ENCODE measurements around the gene PPARG.
"Not testable (repeated sequence)": the region's sequence is repeated elsewhere in the genome, so short reads cannot be mapped to it uniquely, and the experiment has no call there.

The PPARG gene

DNA sequence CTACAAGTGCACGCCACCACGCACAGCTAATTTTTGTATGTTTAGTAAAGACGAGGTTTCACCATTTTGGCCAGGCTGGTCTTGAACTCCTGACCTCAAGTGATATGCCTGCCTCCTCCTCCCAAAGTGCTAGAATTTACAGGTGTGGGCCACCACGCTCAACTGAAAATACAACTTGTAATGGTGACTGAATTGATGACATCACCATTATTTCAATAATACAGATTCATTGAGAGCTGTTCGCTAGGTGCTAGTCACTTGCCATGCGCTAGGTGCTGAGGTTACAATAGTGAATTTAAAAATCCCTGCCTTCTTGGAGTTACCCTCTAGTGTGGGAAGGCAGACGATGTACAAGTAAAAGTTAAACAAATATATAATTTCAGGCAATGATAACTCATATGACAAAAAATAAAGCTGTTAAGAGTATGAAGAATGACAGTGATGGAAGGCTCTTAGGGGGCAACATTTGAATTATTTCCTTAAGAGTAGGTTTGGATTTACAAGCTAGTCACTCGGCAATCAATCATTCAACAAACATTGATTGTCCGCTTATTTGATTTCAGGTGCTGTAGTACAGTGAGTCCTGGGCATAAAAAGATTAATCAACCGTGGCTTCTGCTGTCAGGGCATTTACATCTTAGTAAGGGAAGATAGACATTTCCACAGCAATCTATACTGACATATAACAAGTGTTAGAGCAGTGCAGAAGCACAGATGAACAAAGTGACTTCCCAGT lies 9.1 kb upstream of the PPARG start:
- DNase-seq (ENCODE audit: low read depth): no peak

DNA sequence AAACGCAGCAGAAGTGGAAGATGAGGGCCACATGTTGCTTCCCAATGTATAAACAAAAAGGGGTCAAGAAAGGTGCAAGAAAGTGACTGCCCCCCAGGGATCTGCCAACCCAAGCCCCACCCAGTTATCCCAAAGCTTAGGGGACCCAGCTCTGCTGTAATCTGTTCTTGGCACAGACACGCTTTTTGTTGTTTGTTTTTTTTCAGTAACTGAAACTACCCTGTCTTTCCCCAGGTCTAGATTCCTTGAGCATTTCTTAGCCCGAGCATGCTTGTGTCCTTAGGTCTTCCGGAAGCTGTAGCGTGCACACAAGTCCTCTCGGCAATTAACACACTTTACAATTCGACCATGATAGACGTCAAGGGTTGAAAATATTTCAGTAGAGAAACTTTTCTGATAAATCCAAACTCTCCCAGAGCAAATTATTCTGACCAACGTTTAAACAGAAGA lies 8.5 kb upstream of the PPARG start:
- DNase-seq (ENCODE audit: low read depth): no peak

DNA sequence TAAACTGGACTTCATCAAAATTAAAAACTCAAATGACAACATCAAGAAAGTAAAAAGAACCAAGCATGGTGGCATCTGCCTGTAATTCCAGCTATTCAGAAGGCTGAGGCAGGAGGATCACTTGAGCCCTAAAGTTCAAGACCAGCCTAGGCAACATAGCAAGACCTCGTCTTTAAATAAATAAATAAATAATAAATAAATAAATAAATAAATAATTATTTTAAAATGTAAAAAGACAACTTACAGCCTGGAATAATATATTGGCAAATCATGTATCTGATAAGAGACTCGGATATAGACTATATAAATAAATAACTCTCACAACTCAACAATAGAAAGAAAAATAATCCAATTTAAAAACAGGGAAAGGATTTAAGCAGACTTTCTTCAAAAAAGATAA lies 4.3 kb upstream of the PPARG start:
- DNase-seq (ENCODE audit: low read depth): no peak

DNA sequence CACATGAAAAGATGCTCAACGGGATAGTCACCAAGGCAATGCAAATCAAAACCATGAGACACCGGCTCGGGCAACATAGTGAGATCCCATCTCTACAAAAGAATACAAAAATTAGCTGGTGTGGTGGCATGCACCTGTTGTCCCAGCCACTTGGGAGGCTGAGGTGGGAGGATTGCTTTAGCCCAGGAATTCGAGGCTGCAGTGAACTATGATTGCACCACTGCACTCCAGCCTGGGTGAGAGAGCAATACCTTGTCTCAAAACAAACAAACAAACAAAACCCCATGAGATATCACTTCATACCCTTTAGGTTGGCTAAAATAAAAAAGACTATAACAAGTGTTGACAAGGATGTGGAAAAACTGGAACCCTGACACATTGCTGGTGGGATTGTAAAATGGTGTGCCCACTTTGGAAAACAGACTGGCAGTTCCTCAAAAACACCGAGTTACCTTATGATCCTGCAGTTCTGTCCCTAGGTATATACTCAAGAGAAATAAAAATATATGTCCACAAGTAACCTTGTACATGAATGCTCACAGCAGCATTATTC lies 3.8 kb upstream of the PPARG start:
- no peak for DNase-seq (ENCODE audit: low read depth)

DNA sequence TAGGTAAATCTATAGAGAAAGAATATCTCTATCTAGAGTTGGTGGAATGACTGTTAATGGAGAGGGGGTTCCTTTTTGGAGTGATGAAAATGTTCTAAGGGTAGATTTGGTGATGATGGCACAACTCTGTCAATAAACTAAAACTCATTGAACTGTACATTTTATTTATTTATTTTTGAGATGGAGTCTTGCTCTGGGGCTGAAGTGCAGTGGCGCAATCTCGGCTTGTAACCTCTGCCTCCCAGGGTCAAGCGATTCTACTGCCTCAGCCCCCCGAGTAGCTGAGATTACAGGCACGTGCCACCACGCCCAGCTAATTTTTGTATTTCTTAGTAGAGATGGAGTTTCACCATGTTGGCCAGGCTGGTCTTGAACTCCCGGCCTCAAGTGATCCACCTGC lies 3.1 kb upstream of the PPARG start:
- DNase-seq (ENCODE audit: low read depth): not testable (repeated sequence)

DNA sequence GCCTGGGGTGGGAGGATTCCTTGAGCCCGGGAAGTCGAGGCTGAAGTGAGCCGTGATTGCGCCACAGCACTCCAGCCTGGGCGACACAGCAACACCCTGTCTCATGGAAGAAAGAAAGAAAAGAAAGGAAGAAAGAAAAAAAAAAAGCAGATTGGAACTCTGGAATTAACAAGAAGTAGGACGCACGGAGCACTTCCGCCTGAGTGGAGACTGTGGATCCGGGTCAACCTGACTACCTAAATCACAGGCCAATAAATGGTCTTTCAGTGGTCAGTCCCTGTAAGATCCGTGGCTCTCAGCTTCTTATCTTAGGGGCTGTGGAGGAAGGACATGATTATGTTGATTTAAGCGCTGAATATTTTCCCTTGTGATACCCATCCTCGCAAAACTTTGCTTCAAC lies 2.4 kb upstream of the PPARG start:
- DNase-seq (ENCODE audit: low read depth): no peak

DNA sequence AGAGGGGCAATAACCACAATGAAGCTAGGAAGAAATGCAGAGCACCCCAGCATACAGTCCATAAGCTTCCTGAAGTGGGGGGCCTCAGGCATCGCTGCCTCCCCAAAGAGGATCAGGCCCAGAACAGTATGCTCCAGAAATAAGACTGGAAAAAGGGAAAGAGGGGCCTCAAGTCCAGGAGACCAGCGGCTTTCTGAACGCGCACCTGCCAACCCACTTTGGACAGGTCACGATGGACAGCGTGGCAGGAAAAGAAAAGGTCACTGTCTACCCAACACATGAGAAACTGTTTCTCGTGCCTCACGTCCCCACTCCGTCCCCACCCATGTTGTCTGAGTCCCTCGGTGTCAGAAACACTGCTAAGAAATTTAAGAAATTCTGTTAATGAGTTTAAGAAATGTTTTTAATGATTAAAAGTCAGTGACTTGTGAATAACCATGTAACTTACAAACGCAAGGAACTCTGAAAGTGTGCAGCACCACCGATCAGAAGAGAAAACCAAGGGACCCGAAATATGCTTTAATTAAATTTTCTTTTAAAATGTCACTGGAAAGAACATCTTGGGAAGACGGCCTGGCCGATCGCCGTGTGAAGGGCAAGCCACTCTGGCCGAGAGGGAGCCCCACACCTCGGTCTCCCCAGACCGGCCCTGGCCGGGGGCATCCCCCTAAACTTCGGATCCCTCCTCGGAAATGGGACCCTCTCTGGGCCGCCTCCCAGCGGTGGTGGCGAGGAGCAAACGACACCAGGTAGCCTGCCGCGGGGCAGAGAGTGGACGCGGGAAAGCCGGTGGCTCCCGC lies 1.7 kb upstream of the PPARG start:
- no peak for DNase-seq (ENCODE audit: low read depth)

DNA sequence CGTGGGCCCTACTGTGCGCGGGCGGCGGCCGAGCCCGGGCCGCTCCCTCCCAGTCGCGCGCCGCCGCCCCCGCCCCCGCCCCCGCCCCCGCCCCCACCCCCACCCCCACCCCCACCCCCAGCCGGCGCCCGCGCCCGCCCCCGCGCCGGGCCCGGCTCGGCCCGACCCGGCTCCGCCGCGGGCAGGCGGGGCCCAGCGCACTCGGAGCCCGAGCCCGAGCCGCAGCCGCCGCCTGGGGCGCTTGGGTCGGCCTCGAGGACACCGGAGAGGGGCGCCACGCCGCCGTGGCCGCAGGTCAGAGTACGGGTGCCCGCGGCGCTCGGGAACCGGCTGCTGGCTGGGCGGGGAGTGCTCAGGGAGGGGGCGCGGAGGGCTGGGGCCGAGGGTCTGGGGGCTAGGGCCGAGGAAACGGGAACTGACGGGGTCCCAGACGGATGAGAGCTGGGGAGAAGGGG lies 1.1 kb upstream of the PPARG start:
- no peak for DNase-seq (ENCODE audit: low read depth)

DNA sequence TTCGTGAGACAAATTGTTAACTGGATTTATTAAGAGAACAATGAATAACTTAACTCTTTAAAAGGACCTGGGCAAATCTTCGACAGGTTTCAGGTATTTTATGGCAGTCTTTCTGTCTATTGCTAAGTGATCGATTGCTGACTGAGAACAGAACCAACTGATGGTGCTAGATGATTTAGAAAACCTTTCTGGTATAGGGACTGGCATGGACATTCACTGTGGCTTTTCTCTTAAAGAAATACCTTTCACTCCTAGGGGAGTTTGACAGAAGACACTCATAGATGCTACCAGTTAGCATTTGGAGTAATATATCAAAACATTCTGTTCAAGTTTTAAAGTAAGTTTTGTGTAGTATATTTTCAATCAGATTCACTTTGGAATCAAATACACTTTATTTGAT lies 654 bp downstream of the PPARG start:
- DNase-seq (ENCODE audit: low read depth): no peak

DNA sequence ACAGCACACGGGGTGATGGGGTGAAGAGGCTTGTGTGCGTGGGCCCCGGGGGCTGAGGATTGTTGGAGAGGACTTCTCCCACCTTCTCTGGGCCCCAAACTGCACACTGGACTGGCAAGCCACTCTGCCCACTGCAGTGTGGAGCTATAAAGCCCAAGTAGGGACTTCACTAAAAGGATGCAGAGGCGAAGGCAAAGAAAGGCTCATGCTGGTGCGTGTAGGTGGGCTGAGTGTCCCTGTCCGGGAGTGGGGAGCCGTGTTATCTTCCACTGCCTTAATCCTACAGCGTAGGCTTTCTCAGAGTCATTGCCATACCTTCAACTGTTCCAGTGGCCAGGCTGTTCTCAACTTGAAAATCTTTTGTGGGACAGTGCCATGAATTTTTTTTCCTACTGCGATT lies 3.9 kb downstream of the PPARG start:
- DNase-seq (ENCODE audit: low read depth): no peak

DNA sequence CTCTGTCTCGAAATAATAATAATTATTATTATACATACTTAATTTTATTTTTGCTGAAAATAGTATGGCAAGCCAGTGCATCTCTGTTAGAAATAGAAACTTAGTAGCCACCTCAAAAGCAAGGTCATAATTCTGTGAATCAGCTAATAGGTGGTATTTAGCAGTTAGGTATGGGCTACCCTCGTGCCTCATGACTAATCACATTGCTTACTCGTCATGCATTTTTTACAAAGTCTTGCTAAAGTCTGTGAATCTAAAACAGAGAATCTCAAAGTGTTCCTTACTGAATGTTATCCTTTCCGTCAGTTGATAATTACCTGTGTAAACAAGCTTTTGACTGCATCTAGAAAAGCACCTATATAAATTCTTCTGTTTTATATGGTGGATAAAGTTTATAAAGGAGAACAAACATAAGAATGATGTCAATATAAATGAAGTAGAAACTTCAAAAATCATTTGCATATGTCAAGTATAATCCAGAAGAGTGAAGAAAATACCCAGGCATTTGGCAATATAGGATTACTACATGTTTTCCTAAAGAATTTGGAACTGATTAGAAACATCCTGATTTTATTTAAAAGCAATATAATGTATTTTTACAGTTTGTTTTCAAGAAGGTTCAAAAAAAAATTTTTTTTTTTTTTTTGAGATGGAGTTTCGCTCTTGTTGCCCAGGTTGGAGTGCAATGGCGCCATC lies 6.2 kb downstream of the PPARG start:
- no peak for DNase-seq (ENCODE audit: low read depth)

DNA sequence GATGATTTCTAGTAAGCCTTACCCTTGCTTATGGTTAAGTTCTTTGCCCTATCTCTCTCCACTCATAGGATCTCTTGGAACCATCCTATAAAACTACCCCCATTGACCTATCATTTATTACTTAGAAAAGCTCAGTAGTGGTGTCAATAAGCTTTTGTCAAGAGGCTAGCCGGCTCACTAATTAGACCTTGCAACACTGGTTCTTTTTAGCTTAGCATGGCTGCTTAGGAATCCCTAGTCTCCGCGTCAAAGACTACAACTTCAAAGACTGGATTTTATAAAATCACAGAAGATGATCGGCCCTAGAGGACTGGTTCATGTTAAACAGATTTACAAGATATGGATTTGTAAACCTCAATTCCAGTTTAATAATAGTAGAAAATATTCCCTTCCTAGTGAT lies 7.6 kb downstream of the PPARG start:
- DNase-seq (ENCODE audit: low read depth): no peak

DNA sequence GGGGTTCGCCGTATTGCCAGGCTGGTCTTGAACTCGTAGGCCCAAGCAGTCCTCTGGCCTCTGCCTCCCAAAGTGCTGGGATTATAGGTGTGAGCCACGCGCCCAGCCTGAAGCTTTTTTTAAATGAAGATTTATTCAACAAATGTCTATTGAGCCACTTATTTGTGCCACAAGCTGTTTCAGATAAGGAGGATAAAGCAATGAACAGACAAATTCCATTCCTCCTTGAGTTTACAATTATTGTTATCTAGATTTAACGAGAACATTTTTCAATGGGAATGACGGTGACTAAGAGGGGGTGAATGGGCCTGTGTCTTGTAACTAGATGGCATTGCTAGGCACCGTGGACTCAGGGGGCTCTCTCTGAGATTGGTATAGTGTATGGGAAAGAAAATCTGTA lies 10.2 kb downstream of the PPARG start:
- no peak for DNase-seq (ENCODE audit: low read depth)

DNA sequence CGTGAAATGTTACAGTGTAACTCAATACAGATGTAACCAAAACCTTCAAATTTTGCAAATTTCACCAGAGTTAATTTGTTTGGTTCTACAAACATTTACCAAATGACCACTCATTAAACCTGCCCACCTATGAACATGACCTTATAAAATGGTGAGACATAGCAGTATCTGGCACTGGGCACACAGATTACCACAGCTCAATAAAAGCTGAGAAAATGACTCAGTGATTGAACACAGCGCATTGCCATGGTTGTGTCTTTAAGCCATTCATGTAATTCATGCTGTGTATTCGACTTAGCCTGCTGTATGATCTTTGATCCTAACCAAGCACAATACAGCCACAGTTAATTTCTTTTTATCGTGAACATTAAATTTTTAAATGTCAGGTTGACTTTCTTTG lies 11.3 kb downstream of the PPARG start:
- no peak for DNase-seq (ENCODE audit: low read depth)

DNA sequence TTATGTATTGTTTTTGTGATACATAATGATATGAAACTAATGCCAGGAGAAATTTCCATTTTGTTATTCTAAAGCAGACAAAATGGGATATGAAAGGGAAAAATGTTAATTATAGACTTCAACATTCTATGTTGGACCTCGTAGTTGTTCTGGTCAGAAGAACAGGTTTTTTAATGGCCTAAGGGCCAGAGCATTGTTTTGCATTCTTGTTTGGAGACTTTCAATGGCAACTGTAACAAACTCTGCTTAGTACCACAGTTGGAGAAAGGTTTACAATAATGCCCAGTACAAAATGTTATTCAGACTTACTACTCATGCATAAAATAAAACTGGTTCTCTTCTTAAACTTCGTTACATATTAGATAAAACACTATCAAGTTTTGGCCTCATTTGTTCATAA lies 12.2 kb downstream of the PPARG start:
- no peak for DNase-seq (ENCODE audit: low read depth)

DNA sequence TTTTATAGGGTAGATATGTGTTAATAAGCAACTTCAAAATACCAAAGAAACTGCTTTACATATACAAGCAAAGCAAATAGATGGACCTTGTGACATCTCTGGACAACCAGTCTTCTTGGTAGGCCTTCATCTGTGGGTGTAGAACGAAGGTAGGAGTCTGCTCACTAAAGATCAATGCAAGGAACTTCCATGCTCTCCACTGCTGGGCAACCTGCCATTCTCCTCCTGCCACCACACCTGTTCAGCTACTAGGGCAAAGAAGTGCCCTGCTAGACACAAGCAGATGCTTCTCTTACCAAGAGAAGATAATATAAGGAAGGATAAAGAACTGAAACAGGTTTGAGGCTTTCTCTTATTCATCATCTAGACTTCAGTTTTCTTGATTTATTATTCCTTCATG lies 12.6 kb downstream of the PPARG start:
- no peak for DNase-seq (ENCODE audit: low read depth)

DNA sequence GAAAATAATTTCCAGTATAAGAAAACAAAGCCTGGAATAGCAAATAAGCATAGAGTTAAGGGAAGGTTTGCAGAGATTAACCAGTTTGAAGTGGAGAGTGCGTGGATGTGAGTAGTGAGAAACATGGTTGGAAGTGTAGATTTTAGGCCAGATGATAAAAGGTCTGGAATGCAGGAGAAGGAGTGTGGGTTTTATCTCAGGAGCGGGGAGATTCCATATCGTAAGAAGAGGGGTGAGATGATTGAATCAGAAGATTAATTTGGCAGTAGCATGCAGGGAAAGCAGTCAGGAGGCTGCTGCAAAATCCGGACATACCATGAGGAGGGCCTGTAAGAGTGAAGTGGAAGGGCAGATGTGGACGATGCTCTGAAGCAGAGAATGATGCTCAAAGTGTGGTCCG lies 13.7 kb downstream of the PPARG start:
- no peak for DNase-seq (ENCODE audit: low read depth)

DNA sequence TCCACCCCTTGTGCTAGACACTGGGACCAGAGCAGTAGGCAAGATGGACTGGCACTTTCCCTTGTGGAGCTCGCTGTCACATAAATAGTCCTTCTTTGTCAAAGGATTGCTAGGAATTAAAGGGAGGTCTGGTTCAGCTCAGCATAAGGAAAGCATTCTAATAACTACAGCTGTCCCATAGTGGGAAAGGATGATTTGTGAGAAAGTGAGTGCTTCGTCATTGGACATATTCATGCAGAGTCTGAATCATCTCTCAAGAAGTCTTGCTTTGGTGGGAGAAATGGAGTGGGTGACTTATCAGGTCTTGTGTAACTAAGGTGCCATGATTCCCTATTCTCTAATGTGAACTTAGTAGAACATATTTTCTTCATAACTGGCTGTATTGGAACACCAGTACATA lies 14.7 kb downstream of the PPARG start:
- no peak for DNase-seq (ENCODE audit: low read depth)

DNA sequence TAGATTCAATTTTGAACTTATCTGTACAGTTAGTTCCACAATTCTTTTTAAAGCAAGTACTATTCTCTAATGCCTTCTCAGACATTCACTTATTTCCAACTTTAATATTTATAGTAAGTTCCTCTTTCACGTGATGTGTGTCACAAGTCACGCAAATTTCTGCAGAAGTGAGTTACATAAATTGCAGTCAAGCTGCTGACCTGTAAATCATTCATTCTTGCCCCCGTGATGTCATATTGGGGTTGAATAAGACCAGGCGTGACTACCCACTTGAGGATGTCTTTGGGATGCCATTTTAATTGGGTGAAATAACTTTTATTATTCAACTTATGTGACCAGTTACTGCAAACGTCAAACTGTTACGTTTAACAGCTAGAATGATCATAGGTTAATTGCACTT lies 15.1 kb downstream of the PPARG start:
- DNase-seq (ENCODE audit: low read depth): no peak

DNA sequence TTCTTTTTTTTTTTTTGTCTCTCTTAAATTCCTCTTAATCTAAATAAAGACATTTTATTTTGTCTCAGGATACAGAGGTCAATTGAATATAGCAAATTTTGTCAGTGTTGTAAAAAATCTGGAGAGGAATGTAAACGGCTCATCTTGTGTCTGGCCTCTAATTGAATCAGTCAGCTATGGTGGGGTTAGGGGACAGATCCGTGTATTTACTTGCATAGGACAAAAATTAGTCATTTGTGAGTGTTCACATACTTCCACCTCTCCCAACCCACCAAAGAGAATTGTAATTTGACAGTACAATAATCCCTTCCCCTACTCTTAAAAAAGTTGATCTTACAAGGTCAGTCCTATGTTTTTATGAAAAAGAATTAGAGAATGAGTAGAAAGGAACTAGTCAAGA lies 18.3 kb downstream of the PPARG start:
- no peak for DNase-seq (ENCODE audit: low read depth)

DNA sequence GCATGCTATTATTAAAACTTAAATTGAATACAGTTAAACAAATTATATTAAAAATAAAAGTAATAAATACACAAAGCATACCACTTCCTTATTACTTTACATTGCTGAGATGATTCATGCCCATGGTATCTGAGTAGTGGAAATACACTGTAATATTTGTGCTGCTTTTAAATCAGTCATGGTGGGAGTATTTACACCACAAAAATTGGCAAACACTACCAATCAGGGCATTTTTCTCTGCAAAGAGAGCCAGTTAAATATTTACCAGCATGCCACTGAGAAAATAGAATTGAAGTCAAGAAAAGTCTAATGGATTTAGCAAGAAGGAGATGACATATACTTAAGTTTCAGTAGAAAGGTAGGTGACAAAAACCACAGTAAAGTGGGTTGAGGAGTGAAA lies 19.6 kb downstream of the PPARG start:
- DNase-seq (ENCODE audit: low read depth): no peak

DNA sequence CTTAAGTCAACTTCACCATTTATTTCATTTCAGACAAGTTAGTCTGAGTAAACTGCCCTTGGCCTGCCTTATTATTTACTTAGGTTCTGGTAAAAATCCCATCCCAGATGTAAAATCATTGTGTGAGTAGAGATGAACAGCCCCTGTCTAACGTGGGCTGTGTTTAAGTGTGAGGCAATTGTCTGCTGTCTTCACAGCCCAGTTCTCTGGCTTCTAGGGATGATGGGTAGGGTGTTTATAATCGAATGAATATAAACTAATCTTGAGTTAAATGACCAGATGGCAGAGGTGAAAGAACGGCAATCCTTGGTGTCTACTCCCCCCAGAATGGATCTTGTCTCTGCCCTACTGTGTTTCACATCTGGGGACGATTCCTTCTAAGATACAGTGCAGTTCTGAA lies 20.8 kb downstream of the PPARG start:
- no peak for DNase-seq (ENCODE audit: low read depth)

DNA sequence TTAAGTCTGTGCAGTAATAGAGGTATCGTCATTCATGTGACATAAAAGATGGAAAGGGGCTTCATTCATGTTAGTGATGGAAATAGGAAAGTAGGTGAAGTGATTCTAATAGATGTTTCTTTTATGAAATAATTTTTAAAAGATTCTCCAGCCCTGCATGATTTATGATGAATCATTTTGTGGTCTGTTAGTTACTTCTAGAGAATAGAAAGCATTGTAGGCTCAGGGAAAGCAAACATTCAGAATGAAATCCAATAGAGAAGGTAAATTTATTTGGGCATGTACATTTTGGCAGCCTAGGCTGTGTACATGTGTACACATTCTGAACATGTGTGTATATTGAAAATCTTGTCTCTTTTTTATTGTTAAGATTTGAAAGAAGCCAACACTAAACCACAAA lies 23.1 kb downstream of the PPARG start:
- DNase-seq (ENCODE audit: low read depth): no peak
